Tibial nerve (tissue), 4 donors: Measurements from ENCODE around the gene C2. TPM values are rescaled to one million over a fixed set of nuclear protein-coding genes. Genes with fewer than 3 reads are reported as not detected.

Source experiments
- DNase-seq, 2 donors: peaks; one replicate each; pipeline ENCODE4 v3.0.0-alpha.2; 2019; ENCODE audit warnings: low spot score in 2 of 2
- H3K27ac ChIP-seq, 4 donors: fragments of 200-600 bp; sonication (generic) in 3 of 4; one replicate each; pipeline ENCODE4 v1.5.1; 2017 to 2019; ENCODE audit warnings: mild to moderate bottlenecking in 1 of 4
- H3K27me3 ChIP-seq, 2 donors: fragments of 200-600 bp; sonication (generic) in 1 of 2; one replicate each; pipeline versions ENCODE4 v1.5.1 to v1.6.0; 2017 to 2019
- H3K36me3 ChIP-seq, 3 donors: fragments of 200-600 bp; sonication (generic); one replicate each; pipeline ENCODE4 v1.5.1; 2018 to 2019
- H3K4me1 ChIP-seq, 4 donors: fragments of 200-600 bp; sonication (generic) in 3 of 4; one replicate each; pipeline ENCODE4 v1.5.1; 2017 to 2019
- H3K4me3 ChIP-seq, 4 donors: fragments of 200-600 bp; sonication (generic) in 3 of 4; one replicate each; pipeline ENCODE4 v1.5.1; 2017 to 2019; ENCODE audit warnings: mild to moderate bottlenecking in 1 of 4, moderate library complexity in 1 of 4
- H3K9me3 ChIP-seq, 4 donors: fragments of 200-600 bp; sonication (generic) in 3 of 4; one replicate each; pipeline ENCODE4 v1.5.1; 2017 to 2019
- EP300 ChIP-seq, 2 donors: sonication (generic); formaldehyde crosslinking; IDR thresholded peaks; one replicate each; pipeline ENCODE4 v1.6.1; 2017; ENCODE audit warnings: antibody characterized with exemption in 2 of 2, mild to moderate bottlenecking in 1 of 2
- POLR2A ChIP-seq, 2 donors: fragments of 450-650 bp; IDR thresholded peaks; one replicate each; pipeline ENCODE4 v1.6.1; 2017; ENCODE audit warnings: antibody characterized with exemption in 2 of 2, mild to moderate bottlenecking in 2 of 2, moderate library complexity in 2 of 2
- WGBS, 2 donors: methylation state at CpG; one replicate each; pipeline ENCODE4 v1.1.5; 2018; 5-methylcytosine and 5-hydroxymethylcytosine counted together
- total RNA-seq, 4 donors: library from RNA; depleted of rRNA; stranded (reverse); fragments of >200 nt; gene quantifications; one replicate each; pipeline ENCODE4 v1.1.0, GENCODE V29; 2016
- TF ChIP-seq, protein P1 (sequence below), 5 experiments: fragments of 200-600 bp in 3 of 5; fragments of 450-650 bp in 2 of 5; sonication (generic) in 3 of 5; IDR thresholded peaks; one replicate each; pipeline ENCODE4 v1.5.1; 2016 to 2019; ENCODE audit warnings: antibody characterized with exemption in 5 of 5, mild to moderate bottlenecking in 3 of 5, moderate library complexity in 2 of 5

C2 gene
- total RNA-seq, 4 donors from 2014 or later, result 4.6 to 17.4 (median 6.1) TPM

DNA sequence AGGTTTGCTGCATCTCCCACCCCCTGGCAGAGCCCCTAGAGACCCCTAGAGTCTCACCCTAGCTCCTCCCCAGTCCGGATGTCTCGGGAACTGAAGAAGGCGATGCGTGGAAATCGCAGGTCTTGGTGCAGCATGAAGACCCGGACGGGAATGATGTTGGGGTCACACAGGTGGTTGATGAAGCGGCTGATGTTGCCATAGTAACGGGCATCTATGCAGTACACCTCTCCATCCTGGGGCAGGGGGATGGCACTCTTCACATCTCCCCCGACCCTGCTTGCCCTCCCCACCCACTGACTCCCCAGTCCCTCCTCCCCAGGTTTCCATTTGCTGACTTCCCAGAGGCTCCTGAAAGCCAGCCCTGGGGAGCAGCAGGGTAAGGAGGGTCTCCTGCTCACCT is 46.9 kb upstream of the C2 start:
- no peak for TF ChIP-seq EP300 (IDR thresholded peaks at IDR 0.05)
- TF ChIP-seq, protein P1, sequence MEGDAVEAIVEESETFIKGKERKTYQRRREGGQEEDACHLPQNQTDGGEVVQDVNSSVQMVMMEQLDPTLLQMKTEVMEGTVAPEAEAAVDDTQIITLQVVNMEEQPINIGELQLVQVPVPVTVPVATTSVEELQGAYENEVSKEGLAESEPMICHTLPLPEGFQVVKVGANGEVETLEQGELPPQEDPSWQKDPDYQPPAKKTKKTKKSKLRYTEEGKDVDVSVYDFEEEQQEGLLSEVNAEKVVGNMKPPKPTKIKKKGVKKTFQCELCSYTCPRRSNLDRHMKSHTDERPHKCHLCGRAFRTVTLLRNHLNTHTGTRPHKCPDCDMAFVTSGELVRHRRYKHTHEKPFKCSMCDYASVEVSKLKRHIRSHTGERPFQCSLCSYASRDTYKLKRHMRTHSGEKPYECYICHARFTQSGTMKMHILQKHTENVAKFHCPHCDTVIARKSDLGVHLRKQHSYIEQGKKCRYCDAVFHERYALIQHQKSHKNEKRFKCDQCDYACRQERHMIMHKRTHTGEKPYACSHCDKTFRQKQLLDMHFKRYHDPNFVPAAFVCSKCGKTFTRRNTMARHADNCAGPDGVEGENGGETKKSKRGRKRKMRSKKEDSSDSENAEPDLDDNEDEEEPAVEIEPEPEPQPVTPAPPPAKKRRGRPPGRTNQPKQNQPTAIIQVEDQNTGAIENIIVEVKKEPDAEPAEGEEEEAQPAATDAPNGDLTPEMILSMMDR (IDR thresholded peaks at IDR 0.05), result no peak
- H3K36me3 ChIP-seq, result peaks cover 9 to 63% (median 33%) of the 10 kb centered on the region in 3 donors
- no peak overlapping the region for H3K27ac ChIP-seq
- 88 to 92% methylated on average over 10 of the region's 10 CpGs for WGBS, 2 donors
- no peaks in the 10 kb centered on the region for H3K4me1 ChIP-seq
- no peak for DNase-seq
- no peaks in the 10 kb centered on the region for H3K27me3 ChIP-seq
- H3K9me3 ChIP-seq, result no peaks in the 10 kb centered on the region
- H3K4me3 ChIP-seq, result no peak overlapping the region

DNA sequence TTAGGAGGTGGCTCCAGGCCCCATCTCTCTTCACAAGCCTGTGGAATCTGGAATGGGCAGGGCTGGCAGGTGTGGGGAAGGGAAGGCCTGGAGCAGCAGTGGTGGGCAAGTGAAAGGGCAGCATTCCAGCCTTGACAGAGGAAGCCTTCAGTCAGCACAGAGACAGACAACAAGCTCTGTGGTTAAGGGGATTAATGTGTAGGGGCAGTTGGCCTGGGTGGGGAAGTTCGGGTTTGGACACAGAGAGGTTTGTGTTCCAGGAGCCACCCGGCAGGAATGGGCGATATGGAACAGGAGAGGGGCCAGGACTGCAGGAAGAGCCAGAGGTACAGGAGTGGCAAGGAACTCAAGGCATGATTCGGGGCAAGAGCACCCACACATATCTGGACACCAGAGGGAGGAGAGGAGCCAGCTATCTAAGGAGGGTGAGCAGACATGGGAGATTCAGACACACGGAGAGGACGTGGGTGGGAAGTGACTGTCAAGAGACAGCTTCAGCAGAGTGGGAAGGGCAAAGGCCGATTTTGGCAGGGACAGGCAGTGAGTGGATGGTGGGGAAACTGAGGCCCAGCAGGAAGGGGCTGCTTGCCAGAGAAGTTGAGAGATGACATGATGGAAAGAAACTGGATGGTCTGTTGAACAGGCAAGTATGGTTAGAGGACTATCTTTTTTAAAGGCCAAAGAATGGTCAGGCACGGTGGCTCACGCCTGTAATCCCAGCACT is 46.2 kb upstream of the C2 start:
- no peak for DNase-seq
- Histone ChIP-seq H3K9me3 (no peaks in the 10 kb centered on the region), H3K27me3 (no peaks in the 10 kb centered on the region), H3K36me3 (peaks cover 9 to 70% (median 33%) of the 10 kb centered on the region in 3 donors), H3K27ac (no peak overlapping the region), H3K4me3 (no peak overlapping the region), H3K4me1 (no peaks in the 10 kb centered on the region)
- 73 to 74% methylated on average over 9 of the region's 9 CpGs for WGBS, 2 donors
- no peak for TF ChIP-seq EP300 (IDR thresholded peaks at IDR 0.05)
- TF ChIP-seq, protein P1 (IDR thresholded peaks at IDR 0.05), result no peak
- TF ChIP-seq POLR2A (IDR thresholded peaks at IDR 0.05), result no peak

DNA sequence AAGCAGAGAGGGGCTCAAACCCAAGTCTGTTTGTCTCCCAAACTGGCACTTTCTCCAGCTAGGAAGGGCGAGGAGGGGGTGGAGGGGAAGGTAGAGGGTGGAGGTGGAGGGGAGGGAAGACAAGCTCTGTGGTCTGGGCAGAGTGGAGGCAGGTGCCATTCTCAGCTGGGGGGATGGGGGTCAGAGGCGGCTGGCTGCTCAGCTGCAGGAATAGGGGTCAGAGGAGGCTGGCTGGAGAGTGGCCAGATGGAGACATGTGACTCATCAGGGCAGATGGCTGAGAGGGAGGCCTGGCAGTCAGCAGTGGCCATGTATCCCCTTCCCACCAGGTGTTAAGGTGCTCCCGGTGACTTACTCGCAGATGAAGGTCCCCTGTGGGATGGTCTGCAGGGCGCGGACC is 45.2 kb upstream of the C2 start:
- no peaks in the 10 kb centered on the region for H3K4me1 ChIP-seq
- TF ChIP-seq EP300 (IDR thresholded peaks at IDR 0.05) (no peak), POLR2A (IDR thresholded peaks at IDR 0.05) (no peak)
- TF ChIP-seq, protein P1 (IDR thresholded peaks at IDR 0.05), result no peak
- WGBS, 2 donors, result 76 to 80% methylated on average over 6 of the region's 6 CpGs
- no peak overlapping the region for H3K27ac ChIP-seq
- H3K9me3 ChIP-seq, result no peaks in the 10 kb centered on the region
- H3K36me3 ChIP-seq, result peaks cover 9 to 80% (median 35%) of the 10 kb centered on the region in 3 donors
- no peak for DNase-seq
- no peaks in the 10 kb centered on the region for H3K27me3 ChIP-seq
- H3K4me3 ChIP-seq, result no peak overlapping the region

DNA sequence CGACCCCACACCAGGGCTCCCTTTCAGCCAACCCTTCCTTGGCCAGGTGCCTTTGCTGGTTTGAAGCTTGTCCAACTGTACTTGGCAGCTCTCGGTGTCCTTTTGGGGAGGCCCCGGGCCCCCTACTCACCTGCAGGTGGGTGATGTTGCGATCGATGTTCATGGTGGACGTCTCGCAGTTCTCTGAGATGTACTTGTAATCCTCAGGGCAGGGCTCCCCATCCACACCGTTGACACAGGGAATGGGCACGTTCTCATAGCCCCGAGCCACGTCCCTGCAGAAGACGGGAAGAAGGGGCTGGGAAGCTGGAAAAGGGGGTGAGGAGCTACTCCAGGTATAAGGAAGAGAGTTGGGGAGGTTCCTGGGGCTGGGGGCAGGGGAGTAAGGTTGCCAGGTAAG is 43.8 kb upstream of the C2 start:
- WGBS, 2 donors, result 89 to 90% methylated on average over 12 of the region's 12 CpGs
- no peaks in the 10 kb centered on the region for H3K9me3 ChIP-seq
- no peak for DNase-seq
- peaks cover 9 to 94% (median 44%) of the 10 kb centered on the region in 3 donors for H3K36me3 ChIP-seq
- H3K4me1 ChIP-seq, result no peaks in the 10 kb centered on the region
- no peaks in the 10 kb centered on the region for H3K27me3 ChIP-seq
- no peak overlapping the region for H3K4me3 ChIP-seq
- TF ChIP-seq POLR2A (IDR thresholded peaks at IDR 0.05), result no peak
- TF ChIP-seq, protein P1 (IDR thresholded peaks at IDR 0.05), result no peak
- no peak for TF ChIP-seq EP300 (IDR thresholded peaks at IDR 0.05)
- H3K27ac ChIP-seq, result no peak overlapping the region

DNA sequence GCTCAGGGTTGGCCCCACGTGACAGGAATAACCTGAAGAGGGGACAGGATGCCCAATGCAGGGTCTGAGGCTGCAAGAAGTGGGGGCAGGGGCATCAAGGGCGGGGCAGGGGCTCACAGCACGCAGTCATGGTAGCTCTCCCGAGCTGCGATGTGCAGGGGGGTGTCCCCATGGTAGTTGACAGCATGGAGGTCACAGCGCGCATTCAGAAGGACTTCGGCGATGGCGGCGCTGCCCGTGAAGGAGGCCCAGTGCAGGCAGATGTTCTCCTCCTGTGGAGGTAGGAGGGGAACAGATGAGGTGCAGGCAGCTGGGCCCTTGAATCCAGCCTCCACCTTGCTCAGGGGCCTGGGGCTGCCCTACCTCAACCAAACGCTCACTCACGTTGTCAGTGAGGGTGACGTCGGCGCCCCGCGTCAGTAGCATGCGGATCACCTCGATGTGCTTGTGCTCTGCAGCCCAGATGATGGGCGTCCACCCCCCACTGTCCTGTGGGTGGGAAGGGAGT is 42.9 kb upstream of the C2 start:
- Histone ChIP-seq H3K4me1 (no peaks in the 10 kb centered on the region), H3K9me3 (no peaks in the 10 kb centered on the region), H3K27ac (no peak overlapping the region), H3K27me3 (no peaks in the 10 kb centered on the region), H3K4me3 (no peak overlapping the region), H3K36me3 (peaks cover 9 to 100% (median 42%) of the 10 kb centered on the region in 3 donors)
- DNase-seq, result no peak
- WGBS, 2 donors, result 90 to 94% methylated on average over 18 to 20 of the region's 22 CpGs
- TF ChIP-seq EP300 (IDR thresholded peaks at IDR 0.05) (no peak), POLR2A (IDR thresholded peaks at IDR 0.05) (no peak)
- TF ChIP-seq, protein P1 (IDR thresholded peaks at IDR 0.05), result no peak
